Vagina (tissue), 2 donors: ENCODE measurements around the gene EFNA4. TPM values are rescaled to one million over a fixed set of nuclear protein-coding genes. Genes with fewer than 3 reads are reported as not detected.
A peak's percentile ranks its signal among the peaks of the same experiment; 100 is the strongest.

ENCODE experiments used
- DNase-seq, 2 donors: peaks; one replicate each; pipeline ENCODE4 v3.0.0-alpha.2; 2017; ENCODE audit errors: extremely low spot score in 2 of 2
- H3K27ac ChIP-seq: fragments of 200-600 bp; sonication (generic); one replicate; pipeline ENCODE4 v1.5.1; 2019
- H3K27me3 ChIP-seq: fragments of 200-600 bp; sonication (generic); one replicate; pipeline ENCODE4 v1.5.1; 2019
- H3K36me3 ChIP-seq, 2 donors: fragments of 200-600 bp; sonication (generic); one replicate each; pipeline ENCODE4 v1.5.1; 2017 to 2019
- H3K4me1 ChIP-seq: fragments of 200-600 bp; sonication (generic); one replicate; pipeline ENCODE4 v1.5.1; 2019
- H3K4me3 ChIP-seq, 2 donors: fragments of 200-600 bp; sonication (generic); 1 replicate in 1 of 2; 2 replicates in 1 of 2; pipeline ENCODE4 v1.5.1; 2016 to 2019
- H3K9me3 ChIP-seq: fragments of 200-600 bp; sonication (generic); one replicate; pipeline ENCODE4 v1.5.1; 2019
- CTCF ChIP-seq, 3 experiments: fragments of 450-650 bp in 2 of 3; fragments of 200-600 bp in 1 of 3; sonication (generic) in 1 of 3; IDR thresholded peaks; one replicate each; pipeline ENCODE4 v1.5.1; 2017 to 2019; ENCODE audit warnings: antibody characterized with exemption in 3 of 3, mild to moderate bottlenecking in 2 of 3, moderate library complexity in 2 of 3
- POLR2A ChIP-seq, 2 donors: fragments of 450-650 bp; IDR thresholded peaks; one replicate each; pipeline ENCODE4 v1.6.1; 2017; ENCODE audit warnings: antibody characterized with exemption in 2 of 2, mild to moderate bottlenecking in 2 of 2, moderate library complexity in 2 of 2
- POLR2AphosphoS5 ChIP-seq, 2 donors: sonication (generic); formaldehyde crosslinking; IDR thresholded peaks; one replicate each; pipeline ENCODE4 v1.9.0; 2017; ENCODE audit warnings: antibody characterized with exemption in 2 of 2, mild to moderate bottlenecking in 2 of 2, low read depth in 1 of 2; ENCODE audit not compliant: insufficient read depth in 1 of 2
- intact Hi-C: fragments of 100-400 bp; cut with DNase I; formaldehyde crosslinking; loops from one replicate; pipeline ENCODE4 v1.15.1; 2023
- total RNA-seq: library from RNA; depleted of rRNA; stranded (reverse); fragments of >200 nt; gene quantifications from one replicate; pipeline ENCODE4 v1.2.3, GENCODE V29; 2016

The EFNA4 gene
- total RNA-seq, 1 donor from 2014 or later = 13.8 TPM

- no peaks in the 10 kb centered on the region for H3K9me3 ChIP-seq
- no peak for DNase-seq
- peak overlapping the region; percentile 79 for H3K27ac ChIP-seq
- intact Hi-C loops = loop anchor here (2.0 to 10.0 kb wide), 4 partner anchors 22 to 498 kb away; partner anchors contain the start of genes CHRNB2, PMVK and PYGO2
- TF ChIP-seq POLR2A (IDR thresholded peaks at IDR 0.05) = no peak
- TF ChIP-seq POLR2AphosphoS5 (IDR thresholded peaks at IDR 0.05; ENCODE audit: insufficient read depth in 1 of 2, low read depth in 1 of 2) = no peak
- TF ChIP-seq CTCF (IDR thresholded peaks at IDR 0.05) = peak; percentile 52 to 73 (median 58)
- H3K27me3 ChIP-seq = no peaks in the 10 kb centered on the region
- H3K4me3 ChIP-seq = peak overlapping the region; percentile 71 to 84
- H3K4me1 ChIP-seq = peaks cover 34% of the 10 kb centered on the region
- peaks cover 0 to 31% of the 10 kb centered on the region in 2 donors for H3K36me3 ChIP-seq
These were observed 683 bp upstream of the EFNA4 start for GRCh38 chr1:155062702-155063411.

GRCh38 chr1:155064111-155064831, 731 bp downstream of the EFNA4 start:
- Histone ChIP-seq H3K4me1 (peaks cover 34% of the 10 kb centered on the region), H3K27ac (peak overlapping the region; percentile 79), H3K4me3 (peak overlapping the region; percentile 71 to 84), H3K36me3 (peaks cover 0 to 19% of the 10 kb centered on the region in 2 donors), H3K27me3 (no peaks in the 10 kb centered on the region), H3K9me3 (no peaks in the 10 kb centered on the region)
- intact Hi-C loops = loop anchor here (5.0 to 10.0 kb wide), 3 partner anchors 99 to 499 kb away; partner anchors contain the start of genes CHRNB2, PMVK and PYGO2
- TF ChIP-seq POLR2A (IDR thresholded peaks at IDR 0.05) (no peak), POLR2AphosphoS5 (IDR thresholded peaks at IDR 0.05; ENCODE audit: insufficient read depth in 1 of 2, low read depth in 1 of 2) (no peak), CTCF (IDR thresholded peaks at IDR 0.05) (no peak)
- DNase-seq = no peak

- Histone ChIP-seq H3K27ac (no peak overlapping the region), H3K9me3 (no peaks in the 10 kb centered on the region), H3K4me3 (no peak overlapping the region), H3K4me1 (peaks cover 41% of the 10 kb centered on the region), H3K36me3 (peaks cover 0 to 13% of the 10 kb centered on the region in 2 donors), H3K27me3 (no peaks in the 10 kb centered on the region)
- no peak for DNase-seq
- TF ChIP-seq CTCF (IDR thresholded peaks at IDR 0.05) (no peak), POLR2A (IDR thresholded peaks at IDR 0.05) (no peak), POLR2AphosphoS5 (IDR thresholded peaks at IDR 0.05; ENCODE audit: insufficient read depth in 1 of 2, low read depth in 1 of 2) (no peak)
- intact Hi-C loops = loop anchor here (5.0 to 10.0 kb wide), 3 partner anchors 100 to 500 kb away; partner anchors contain the start of genes CHRNB2, PMVK and PYGO2
These were observed 1.4 kb downstream of the EFNA4 start for GRCh38 chr1:155064832-155065429.

GRCh38 chr1:155066777-155067176, 3.2 kb downstream of the EFNA4 start:
- no peaks in the 10 kb centered on the region for H3K27me3 ChIP-seq
- intact Hi-C loops = loop anchor here (10.0 kb wide), 2 partner anchors 102 to 502 kb away; partner anchors contain the start of genes CHRNB2 and PYGO2
- H3K4me1 ChIP-seq = peaks cover 49% of the 10 kb centered on the region
- no peak overlapping the region for H3K27ac ChIP-seq
- H3K4me3 ChIP-seq = no peak overlapping the region
- TF ChIP-seq CTCF (IDR thresholded peaks at IDR 0.05) = no peak
- no peak for TF ChIP-seq POLR2A (IDR thresholded peaks at IDR 0.05)
- no peak for TF ChIP-seq POLR2AphosphoS5 (IDR thresholded peaks at IDR 0.05; ENCODE audit: insufficient read depth in 1 of 2, low read depth in 1 of 2)
- DNase-seq = no peak
- H3K36me3 ChIP-seq = no peaks in the 10 kb centered on the region
- no peaks in the 10 kb centered on the region for H3K9me3 ChIP-seq
